ENCODE data around the gene PIGH. TPM values are rescaled to one million over a fixed set of nuclear protein-coding genes. Genes with fewer than 3 reads are reported as not detected.

PIGH gene
- total RNA-seq, 4 donors from 2014 or later: 18.9 to 41.9 (median 27.7) TPM

DNA sequence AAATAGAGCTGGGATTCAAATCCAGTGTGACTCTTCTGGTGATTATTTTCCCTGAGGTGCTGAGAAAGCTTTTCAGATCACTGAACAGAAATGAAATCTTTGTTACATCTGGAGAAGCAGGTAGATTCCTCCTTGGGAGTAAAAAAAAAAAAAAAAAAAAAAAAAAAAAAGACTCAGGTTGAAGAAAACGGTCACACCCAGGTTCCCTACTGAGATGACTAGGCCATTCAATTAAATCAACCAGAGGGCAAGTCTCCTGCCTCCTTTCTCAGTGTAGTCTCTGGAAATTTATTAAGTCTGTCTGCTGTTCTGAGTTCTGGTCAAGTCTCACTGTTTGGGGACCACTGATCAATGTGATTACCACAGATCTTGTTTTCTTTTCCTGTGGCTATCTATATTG, 43.6 kb upstream of the PIGH start:
- Histone ChIP-seq H3K4me3 (no peak overlapping the region), H3K4me1 (no peaks in the 10 kb centered on the region), H3K27me3 (no peaks in the 10 kb centered on the region), H3K27ac (no peak overlapping the region), H3K36me3 (peaks cover 0 to 15% (median 2%) of the 10 kb centered on the region in 4 donors), H3K9me3 (no peaks in the 10 kb centered on the region)
- intact Hi-C loops (cut with DNase I; ENCODE audit: low total_unique reads) (no loop called here), in situ Hi-C loops (cut with MboI; ENCODE audit: low pct_ligation_motif_present in 1 of 4, low pct_unique_long_range_greater_than_20kb in 1 of 4, low sequenced_read_pairs in 3 of 4) (no loop called here)
- TF ChIP-seq CTCF (IDR thresholded peaks at IDR 0.05) (no peak), POLR2AphosphoS5 (IDR thresholded peaks at IDR 0.05) (no peak), POLR2A (IDR thresholded peaks at IDR 0.05) (no peak), EP300 (IDR thresholded peaks at IDR 0.05; ENCODE audit: low read depth) (no peak)
- DNase-seq: no peak
- WGBS, 2 donors (ENCODE audit: low coverage in 1 of 2): 54 to 80% methylated on average over 1 of the region's 1 CpG

GRCh38 chr14:67641902-67642749, 42.1 kb upstream of the PIGH start:
- in situ Hi-C loops (cut with MboI; ENCODE audit: low pct_ligation_motif_present in 1 of 4, low pct_unique_long_range_greater_than_20kb in 1 of 4, low sequenced_read_pairs in 3 of 4): no loop called here
- no peaks in the 10 kb centered on the region for H3K36me3 ChIP-seq
- no peak overlapping the region for H3K27ac ChIP-seq
- no peaks in the 10 kb centered on the region for H3K9me3 ChIP-seq
- TF ChIP-seq POLR2AphosphoS5 (IDR thresholded peaks at IDR 0.05) (no peak), POLR2A (IDR thresholded peaks at IDR 0.05) (no peak), CTCF (IDR thresholded peaks at IDR 0.05) (no peak), EP300 (IDR thresholded peaks at IDR 0.05; ENCODE audit: low read depth) (no peak)
- intact Hi-C loops (cut with DNase I; ENCODE audit: low total_unique reads): no loop called here
- no peaks in the 10 kb centered on the region for H3K27me3 ChIP-seq
- WGBS, 2 donors (ENCODE audit: low coverage in 1 of 2): 30 to 53% methylated on average over 3 to 5 of the region's 5 CpGs
- no peaks in the 10 kb centered on the region for H3K4me1 ChIP-seq
- DNase-seq: no peak
- no peak overlapping the region for H3K4me3 ChIP-seq

DNA sequence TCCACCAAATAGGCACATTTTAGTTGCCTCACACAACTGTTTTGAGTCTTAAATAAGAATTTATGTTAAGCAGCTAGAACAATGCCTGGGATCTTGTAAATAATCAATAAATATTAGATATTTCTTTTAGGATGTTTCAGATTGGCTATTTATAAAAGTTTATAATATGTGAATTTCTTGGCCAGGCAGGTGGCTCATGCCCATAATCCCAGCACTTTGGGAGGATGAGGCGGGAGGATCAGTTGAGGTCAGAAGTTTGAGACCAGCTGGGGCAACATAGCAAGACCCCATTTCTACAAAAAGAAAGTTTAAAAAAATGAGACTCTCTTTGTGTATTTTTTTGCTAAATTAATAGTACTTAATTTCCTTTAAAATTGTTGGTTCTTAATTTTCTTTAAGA, 41.4 kb upstream of the PIGH start:
- Histone ChIP-seq H3K4me1 (no peaks in the 10 kb centered on the region), H3K27me3 (no peaks in the 10 kb centered on the region), H3K36me3 (no peaks in the 10 kb centered on the region), H3K4me3 (no peak overlapping the region), H3K27ac (no peak overlapping the region), H3K9me3 (no peaks in the 10 kb centered on the region)
- intact Hi-C loops (cut with DNase I; ENCODE audit: low total_unique reads) (no loop called here), in situ Hi-C loops (cut with MboI; ENCODE audit: low pct_ligation_motif_present in 1 of 4, low pct_unique_long_range_greater_than_20kb in 1 of 4, low sequenced_read_pairs in 3 of 4) (no loop called here)
- 100% methylated on average over 1 of the region's 1 CpG for WGBS, 2 donors (ENCODE audit: low coverage in 1 of 2)
- TF ChIP-seq POLR2A (IDR thresholded peaks at IDR 0.05) (no peak), POLR2AphosphoS5 (IDR thresholded peaks at IDR 0.05) (no peak), CTCF (IDR thresholded peaks at IDR 0.05) (no peak), EP300 (IDR thresholded peaks at IDR 0.05; ENCODE audit: low read depth) (no peak)
- no peak for DNase-seq

DNA sequence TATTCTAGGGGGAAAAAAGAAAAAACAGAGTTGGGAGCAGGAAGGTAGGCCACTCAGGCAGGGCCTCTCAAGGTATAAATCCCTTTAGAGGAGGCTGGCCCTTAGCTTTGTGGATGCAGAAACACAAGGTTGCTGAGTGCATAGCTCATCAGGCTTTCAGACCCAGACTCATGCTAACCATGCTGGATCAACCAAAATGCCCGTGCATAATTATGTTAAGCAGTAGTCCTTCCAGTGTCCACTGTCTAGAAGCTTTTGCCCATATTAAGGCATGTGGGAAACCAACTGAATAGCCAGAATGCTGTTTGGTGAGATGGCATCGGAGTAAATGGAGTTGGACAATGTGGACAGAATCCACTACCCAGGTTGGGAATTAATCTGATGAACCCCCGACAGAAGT, 38.6 kb upstream of the PIGH start:
- H3K36me3 ChIP-seq: no peaks in the 10 kb centered on the region
- DNase-seq: no peak
- in situ Hi-C loops (cut with MboI; ENCODE audit: low pct_ligation_motif_present in 1 of 4, low pct_unique_long_range_greater_than_20kb in 1 of 4, low sequenced_read_pairs in 3 of 4) (no loop called here), intact Hi-C loops (cut with DNase I; ENCODE audit: low total_unique reads) (no loop called here)
- WGBS, 2 donors (ENCODE audit: low coverage in 1 of 2): 90 to 100% methylated on average over 2 to 3 of the region's 3 CpGs
- H3K4me3 ChIP-seq: no peak overlapping the region
- H3K4me1 ChIP-seq: peaks cover 0 to 2% (median 0%) of the 10 kb centered on the region in 4 donors
- no peak overlapping the region for H3K27ac ChIP-seq
- TF ChIP-seq POLR2A (IDR thresholded peaks at IDR 0.05): no peak
- no peak for TF ChIP-seq EP300 (IDR thresholded peaks at IDR 0.05; ENCODE audit: low read depth)
- no peak for TF ChIP-seq POLR2AphosphoS5 (IDR thresholded peaks at IDR 0.05)
- no peak for TF ChIP-seq CTCF (IDR thresholded peaks at IDR 0.05)
- no peaks in the 10 kb centered on the region for H3K9me3 ChIP-seq
- no peaks in the 10 kb centered on the region for H3K27me3 ChIP-seq

All from transverse colon (tissue), 4 donors.